ENCODE data around the gene POLR3A.

Gene POLR3A

DNA sequence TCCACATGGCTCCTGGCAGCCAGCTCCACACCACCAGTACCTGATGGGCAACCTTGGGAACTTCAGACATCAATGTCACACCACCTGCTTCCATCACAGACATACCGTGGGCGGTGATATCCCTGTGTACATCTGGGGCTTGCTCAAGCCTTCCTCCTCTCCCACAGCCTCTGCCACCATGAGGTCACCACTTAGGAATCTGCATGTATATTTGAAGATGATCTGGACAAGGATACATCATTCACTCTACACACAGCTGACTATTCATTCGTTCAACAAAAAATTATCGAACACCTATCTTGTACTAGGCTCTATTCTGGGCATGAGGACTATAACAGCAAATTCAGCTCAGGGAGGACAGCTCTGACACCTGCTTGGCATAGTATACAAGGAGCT is 109.6 kb downstream of the POLR3A start:
- no peak for DNase-seq (ENCODE audit: low spot score)
- TF ChIP-seq, protein P1, sequence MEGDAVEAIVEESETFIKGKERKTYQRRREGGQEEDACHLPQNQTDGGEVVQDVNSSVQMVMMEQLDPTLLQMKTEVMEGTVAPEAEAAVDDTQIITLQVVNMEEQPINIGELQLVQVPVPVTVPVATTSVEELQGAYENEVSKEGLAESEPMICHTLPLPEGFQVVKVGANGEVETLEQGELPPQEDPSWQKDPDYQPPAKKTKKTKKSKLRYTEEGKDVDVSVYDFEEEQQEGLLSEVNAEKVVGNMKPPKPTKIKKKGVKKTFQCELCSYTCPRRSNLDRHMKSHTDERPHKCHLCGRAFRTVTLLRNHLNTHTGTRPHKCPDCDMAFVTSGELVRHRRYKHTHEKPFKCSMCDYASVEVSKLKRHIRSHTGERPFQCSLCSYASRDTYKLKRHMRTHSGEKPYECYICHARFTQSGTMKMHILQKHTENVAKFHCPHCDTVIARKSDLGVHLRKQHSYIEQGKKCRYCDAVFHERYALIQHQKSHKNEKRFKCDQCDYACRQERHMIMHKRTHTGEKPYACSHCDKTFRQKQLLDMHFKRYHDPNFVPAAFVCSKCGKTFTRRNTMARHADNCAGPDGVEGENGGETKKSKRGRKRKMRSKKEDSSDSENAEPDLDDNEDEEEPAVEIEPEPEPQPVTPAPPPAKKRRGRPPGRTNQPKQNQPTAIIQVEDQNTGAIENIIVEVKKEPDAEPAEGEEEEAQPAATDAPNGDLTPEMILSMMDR (IDR thresholded peaks at IDR 0.05; ENCODE audit: extremely low read depth, missing control alignments) = no peak
